Measurements from ENCODE around the gene ACTG1.

GRCh38 chr17:81513753-81514488 lies 1.3 kb upstream of the ACTG1 start:
- TF ChIP-seq CTCF (IDR thresholded peaks at IDR 0.05) (no peak), POLR2A (IDR thresholded peaks at IDR 0.05) (no peak)

Data from testis (tissue), 2 donors.